Body of pancreas (tissue), 4 donors: ENCODE data around the gene ARID5A. TPM values are rescaled to one million over a fixed set of nuclear protein-coding genes. Genes with fewer than 3 reads are reported as not detected.

ENCODE experiments used
- ATAC-seq: fragments of 150-250 bp; one replicate; pipeline ENCODE4 v1.9.1; 2016
- DNase-seq, 4 donors: peaks; one replicate each; pipeline ENCODE4 v3.0.0-alpha.2; 2019
- H3K27ac ChIP-seq, 4 donors: fragments of 200-600 bp; sonication (generic); 1 replicate in 3 of 4; 2 replicates in 1 of 4; pipeline versions ENCODE4 v1.5.1 to v1.6.1; 2016 to 2019; ENCODE audit warnings: mild to moderate bottlenecking in 1 of 4, mixed read lengths in 1 of 4, moderate library complexity in 1 of 4
- H3K27me3 ChIP-seq, 2 donors: fragments of 200-600 bp; sonication (generic); one replicate each; pipeline ENCODE4 v1.6.0; 2016; ENCODE audit warnings: mild to moderate bottlenecking in 1 of 2
- H3K36me3 ChIP-seq, 2 donors: fragments of 200-600 bp; sonication (generic); replicated peaks in 1 of 2; 2 replicates each; pipeline ENCODE4 v1.5.1; 2016; ENCODE audit warnings: low read depth in 2 of 2; ENCODE audit not compliant: insufficient read depth in 1 of 2
- H3K4me1 ChIP-seq: fragments of 200-600 bp; sonication (generic); one replicate; pipeline ENCODE4 v1.6.0; 2016
- H3K4me3 ChIP-seq, 2 donors: fragments of 200-600 bp; sonication (generic); 1 replicate in 1 of 2; 2 replicates in 1 of 2; pipeline ENCODE4 v1.5.1; 2016 to 2019
- H3K9me3 ChIP-seq, 3 donors: fragments of 200-600 bp; sonication (generic); 1 replicate in 2 of 3; 2 replicates in 1 of 3; pipeline ENCODE4 v1.5.1; 2016
- CTCF ChIP-seq, 7 experiments: fragments of 450-650 bp in 4 of 7; fragments of 200-600 bp in 3 of 7; sonication (generic) in 3 of 7; IDR thresholded peaks; one replicate each; pipeline ENCODE4 v1.5.1; 2016 to 2019; ENCODE audit warnings: antibody characterized with exemption in 7 of 7
- POLR2A ChIP-seq, 3 donors: fragments of 450-650 bp; IDR thresholded peaks; one replicate each; pipeline ENCODE4 v1.6.1; 2016; ENCODE audit warnings: antibody characterized with exemption in 3 of 3, mild to moderate bottlenecking in 2 of 3
- WGBS, 2 donors: methylation state at CpG; one replicate each; pipeline ENCODE4 v1.1.5; 2017; 5-methylcytosine and 5-hydroxymethylcytosine counted together
- intact Hi-C: fragments of 100-400 bp; cut with DNase I; formaldehyde crosslinking; loops from one replicate; pipeline ENCODE4 v1.15.1; 2023
- total RNA-seq, 2 donors: library from RNA; depleted of rRNA; stranded (reverse); fragments of >200 nt; gene quantifications; one replicate each; pipeline ENCODE4 v1.1.0, GENCODE V29; 2016

The ARID5A gene
- total RNA-seq, 2 donors from 2014 or later, result 8.9 to 9.6 TPM

- intact Hi-C loops, result no loop called here
- Histone ChIP-seq H3K9me3 (no peaks in the 10 kb centered on the region), H3K27ac (no peak overlapping the region), H3K27me3 (no peaks in the 10 kb centered on the region), H3K36me3 (no peaks in the 10 kb centered on the region), H3K4me3 (no peak overlapping the region), H3K4me1 (peaks cover 7% of the 10 kb centered on the region)
- ATAC-seq (no peak), DNase-seq (no peak)
- TF ChIP-seq POLR2A (IDR thresholded peaks at IDR 0.05) (no peak), CTCF (IDR thresholded peaks at IDR 0.05) (no peak)
- 93% methylated on average over 8 of the region's 8 CpGs for WGBS, 2 donors
Observed at GRCh38 chr2:96558485-96558884, 21.9 kb downstream of the ARID5A start.

GRCh38 chr2:96564026-96564425 is 27.5 kb downstream of the ARID5A start:
- intact Hi-C loops, result no loop called here
- no peaks in the 10 kb centered on the region for H3K36me3 ChIP-seq
- TF ChIP-seq POLR2A (IDR thresholded peaks at IDR 0.05) (no peak), CTCF (IDR thresholded peaks at IDR 0.05) (no peak)
- H3K27me3 ChIP-seq, result no peaks in the 10 kb centered on the region
- H3K27ac ChIP-seq, result no peak overlapping the region
- no peak overlapping the region for H3K4me3 ChIP-seq
- ATAC-seq, result no peak
- no peaks in the 10 kb centered on the region for H3K9me3 ChIP-seq
- 77 to 100% methylated on average over 3 to 4 of the region's 4 CpGs for WGBS, 2 donors
- no peak for DNase-seq
- no peaks in the 10 kb centered on the region for H3K4me1 ChIP-seq

GRCh38 chr2:96564563-96564962 is 28.0 kb downstream of the ARID5A start:
- WGBS, 2 donors, result 60 to 81% methylated on average over 1 to 3 of the region's 3 CpGs
- Histone ChIP-seq H3K4me1 (no peaks in the 10 kb centered on the region), H3K4me3 (no peak overlapping the region), H3K9me3 (no peaks in the 10 kb centered on the region), H3K27ac (no peak overlapping the region), H3K36me3 (no peaks in the 10 kb centered on the region), H3K27me3 (no peaks in the 10 kb centered on the region)
- no peak for DNase-seq
- ATAC-seq, result no peak
- TF ChIP-seq CTCF (IDR thresholded peaks at IDR 0.05) (no peak), POLR2A (IDR thresholded peaks at IDR 0.05) (no peak)
- intact Hi-C loops, result no loop called here

GRCh38 chr2:96565111-96565510 is 28.6 kb downstream of the ARID5A start:
- ATAC-seq, result no peak
- H3K27me3 ChIP-seq, result no peaks in the 10 kb centered on the region
- no peak for DNase-seq
- intact Hi-C loops, result no loop called here
- no peaks in the 10 kb centered on the region for H3K9me3 ChIP-seq
- no peak overlapping the region for H3K4me3 ChIP-seq
- no peaks in the 10 kb centered on the region for H3K4me1 ChIP-seq
- TF ChIP-seq CTCF (IDR thresholded peaks at IDR 0.05) (no peak), POLR2A (IDR thresholded peaks at IDR 0.05) (no peak)
- WGBS, 2 donors, result 75 to 78% methylated on average over 5 of the region's 5 CpGs
- no peaks in the 10 kb centered on the region for H3K36me3 ChIP-seq
- H3K27ac ChIP-seq, result no peak overlapping the region

GRCh38 chr2:96568094-96568493 is 31.5 kb downstream of the ARID5A start:
- ATAC-seq (no peak), DNase-seq (no peak)
- H3K9me3 ChIP-seq, result no peaks in the 10 kb centered on the region
- no peaks in the 10 kb centered on the region for H3K4me1 ChIP-seq
- no peak overlapping the region for H3K4me3 ChIP-seq
- 84 to 89% methylated on average over 3 of the region's 3 CpGs for WGBS, 2 donors
- no peaks in the 10 kb centered on the region for H3K27me3 ChIP-seq
- no peak overlapping the region for H3K27ac ChIP-seq
- H3K36me3 ChIP-seq, result no peaks in the 10 kb centered on the region
- TF ChIP-seq POLR2A (IDR thresholded peaks at IDR 0.05) (no peak), CTCF (IDR thresholded peaks at IDR 0.05) (no peak)
- intact Hi-C loops, result no loop called here
